Glutamatergic neuron (in vitro differentiated cells): ENCODE results near the gene BTBD9. TPM values are rescaled to one million over a fixed set of nuclear protein-coding genes. Genes with fewer than 3 reads are reported as not detected.

ENCODE experiments used
- DNase-seq: peaks from one replicate; pipeline ENCODE4 v3.0.0; 2022
- H3K27ac Mint-ChIP-seq: one replicate; pipeline ENCODE4 v1.8.0; 2020; ENCODE audit warnings: mild to moderate bottlenecking, mixed read lengths, inconsistent platforms; ENCODE audit not compliant: unreplicated experiment
- H3K27me3 Mint-ChIP-seq: one replicate; pipeline ENCODE4 v1.8.0; 2020; ENCODE audit warnings: mild to moderate bottlenecking, moderate library complexity, mixed read lengths, inconsistent platforms; ENCODE audit not compliant: unreplicated experiment
- H3K36me3 Mint-ChIP-seq: one replicate; pipeline ENCODE4 v1.8.0; 2020; ENCODE audit warnings: mild to moderate bottlenecking, mixed read lengths, inconsistent platforms; ENCODE audit not compliant: unreplicated experiment
- H3K4me1 Mint-ChIP-seq: one replicate; pipeline ENCODE4 v1.8.0; 2020; ENCODE audit warnings: mild to moderate bottlenecking, low read depth, mixed read lengths, inconsistent platforms; ENCODE audit not compliant: unreplicated experiment
- H3K4me3 Mint-ChIP-seq: one replicate; pipeline ENCODE4 v1.8.0; 2020; ENCODE audit warnings: mild to moderate bottlenecking, mixed read lengths, inconsistent platforms; ENCODE audit not compliant: unreplicated experiment
- H3K9me3 Mint-ChIP-seq: one replicate; pipeline ENCODE4 v1.8.0; 2020; ENCODE audit warnings: mild to moderate bottlenecking, moderate library complexity, mixed read lengths, inconsistent platforms; ENCODE audit not compliant: unreplicated experiment
- total RNA-seq: library from RNA; stranded (reverse); fragmentation: NEBNext Ultra II Directional; extraction: Animal tissue kit (Norgen Biotek cat#: 25700); gene quantifications from one replicate; pipeline ENCODE4 v1.2.1, GENCODE V29; 2021; ENCODE audit not compliant: unreplicated experiment
- TF ChIP-seq, protein P1 (sequence below): fragments of 200-600 bp; sonication (generic); IDR thresholded peaks from one replicate; pipeline ENCODE4 v1.5.0; 2021; ENCODE audit not compliant: partially characterized antibody, unreplicated experiment

Gene BTBD9
- total RNA-seq, 1 donor from 2014 or later, result 18.8 TPM

DNA sequence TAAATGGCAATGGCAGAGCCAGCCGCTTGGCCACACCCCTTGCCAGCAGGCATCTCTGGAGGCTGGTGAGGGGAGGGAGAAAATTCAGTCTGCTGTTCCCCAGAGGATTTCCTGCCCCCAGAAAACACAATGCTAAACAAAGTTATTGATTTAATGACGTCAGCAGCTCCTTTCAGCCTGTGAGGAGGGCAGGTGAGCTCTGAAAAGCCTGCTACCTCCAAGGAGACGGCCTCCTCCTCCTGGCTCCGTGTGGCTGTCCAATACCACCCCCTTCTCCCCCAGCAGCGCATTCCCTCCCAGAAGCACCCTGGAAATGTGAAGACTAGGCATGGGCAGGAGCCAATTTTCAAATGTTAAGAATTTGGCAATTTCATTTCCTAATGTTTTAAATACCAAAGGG, 427.1 kb downstream of the BTBD9 start:
- Mint-ChIP-seq H3K27me3 (peaks cover 10% of the 10 kb centered on the region), H3K4me1 (peaks cover 67% of the 10 kb centered on the region), H3K9me3 (peaks cover 7% of the 10 kb centered on the region), H3K4me3 (peak overlapping the region; percentile 35), H3K27ac (peak overlapping the region; percentile 90), H3K36me3 (no peaks in the 10 kb centered on the region)
- TF ChIP-seq, protein P1, sequence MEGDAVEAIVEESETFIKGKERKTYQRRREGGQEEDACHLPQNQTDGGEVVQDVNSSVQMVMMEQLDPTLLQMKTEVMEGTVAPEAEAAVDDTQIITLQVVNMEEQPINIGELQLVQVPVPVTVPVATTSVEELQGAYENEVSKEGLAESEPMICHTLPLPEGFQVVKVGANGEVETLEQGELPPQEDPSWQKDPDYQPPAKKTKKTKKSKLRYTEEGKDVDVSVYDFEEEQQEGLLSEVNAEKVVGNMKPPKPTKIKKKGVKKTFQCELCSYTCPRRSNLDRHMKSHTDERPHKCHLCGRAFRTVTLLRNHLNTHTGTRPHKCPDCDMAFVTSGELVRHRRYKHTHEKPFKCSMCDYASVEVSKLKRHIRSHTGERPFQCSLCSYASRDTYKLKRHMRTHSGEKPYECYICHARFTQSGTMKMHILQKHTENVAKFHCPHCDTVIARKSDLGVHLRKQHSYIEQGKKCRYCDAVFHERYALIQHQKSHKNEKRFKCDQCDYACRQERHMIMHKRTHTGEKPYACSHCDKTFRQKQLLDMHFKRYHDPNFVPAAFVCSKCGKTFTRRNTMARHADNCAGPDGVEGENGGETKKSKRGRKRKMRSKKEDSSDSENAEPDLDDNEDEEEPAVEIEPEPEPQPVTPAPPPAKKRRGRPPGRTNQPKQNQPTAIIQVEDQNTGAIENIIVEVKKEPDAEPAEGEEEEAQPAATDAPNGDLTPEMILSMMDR, result no peak
- DNase-seq, result peak; percentile 47

DNA sequence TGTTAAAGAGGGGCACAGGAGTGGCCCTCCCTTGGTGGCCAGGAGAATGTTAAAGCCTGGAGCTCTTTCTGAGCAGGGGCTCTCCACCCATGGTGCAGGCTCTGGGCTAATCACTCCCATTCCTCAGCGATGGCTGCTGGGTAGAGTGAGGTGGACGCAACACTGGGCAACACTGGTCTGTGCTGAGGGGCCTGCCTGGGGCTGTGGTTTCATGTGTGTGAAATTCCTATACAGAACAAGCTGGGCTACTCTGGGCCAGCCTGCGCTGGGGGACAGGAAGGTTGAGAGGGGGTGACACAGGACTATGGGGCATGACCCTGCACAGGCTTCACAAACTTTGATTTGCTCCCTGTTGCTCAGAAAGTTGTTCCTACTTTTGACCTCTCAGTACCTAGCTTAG, 427.6 kb downstream of the BTBD9 start:
- no peaks in the 10 kb centered on the region for H3K36me3 Mint-ChIP-seq
- peaks cover 69% of the 10 kb centered on the region for H3K4me1 Mint-ChIP-seq
- peaks cover 10% of the 10 kb centered on the region for H3K27me3 Mint-ChIP-seq
- peaks cover 9% of the 10 kb centered on the region for H3K9me3 Mint-ChIP-seq
- no peak for DNase-seq
- TF ChIP-seq, protein P1, result no peak
- H3K4me3 Mint-ChIP-seq, result peak overlapping the region; percentile 35
- H3K27ac Mint-ChIP-seq, result peak overlapping the region; percentile 90

DNA sequence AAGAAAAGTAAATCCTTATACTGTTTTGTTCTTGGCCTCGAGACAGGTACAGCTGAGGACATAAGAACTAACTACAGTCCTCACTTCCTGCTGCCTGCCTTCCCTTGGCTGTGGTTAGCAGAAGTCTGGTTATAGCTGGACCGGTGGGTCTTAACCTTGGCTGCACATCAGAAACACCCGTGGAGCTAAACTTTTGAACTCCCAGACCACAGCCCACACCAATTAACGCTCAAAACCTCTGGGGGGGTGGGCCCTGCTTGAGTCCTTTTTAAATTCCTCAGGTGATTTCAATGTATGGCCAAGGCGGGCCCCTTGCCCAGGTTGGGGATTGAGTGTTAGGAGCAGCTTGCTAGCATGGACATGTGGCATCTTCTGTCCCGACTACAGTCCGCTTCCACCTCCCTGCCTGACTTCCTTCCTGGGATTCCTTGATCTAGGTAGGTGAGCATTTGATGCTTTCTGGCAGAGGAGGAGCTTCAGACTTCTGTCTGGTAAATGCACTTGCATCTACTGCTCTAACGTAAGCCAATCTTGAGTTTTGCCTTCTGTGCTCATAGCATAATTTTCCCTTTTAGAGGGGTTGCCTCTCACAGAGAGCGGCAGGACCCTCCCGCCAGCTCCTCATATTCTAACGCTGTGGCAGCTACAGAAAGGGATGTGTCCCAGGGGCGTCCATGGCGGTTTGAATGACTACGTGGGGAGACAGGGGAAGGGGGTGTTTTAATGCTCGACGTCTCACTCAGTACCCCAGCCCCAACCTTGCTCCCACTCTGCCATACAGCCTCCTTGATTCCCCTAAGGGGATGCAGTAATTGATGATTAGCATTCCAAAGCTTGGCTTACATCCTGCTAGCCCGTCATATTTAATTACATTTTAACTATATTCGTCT, 430.1 kb downstream of the BTBD9 start:
- peaks cover 4% of the 10 kb centered on the region for H3K36me3 Mint-ChIP-seq
- H3K4me1 Mint-ChIP-seq, result peaks cover 55% of the 10 kb centered on the region
- H3K9me3 Mint-ChIP-seq, result peaks cover 9% of the 10 kb centered on the region
- TF ChIP-seq, protein P1, result no peak
- H3K4me3 Mint-ChIP-seq, result peak overlapping the region; percentile 48
- peak; percentile 36 for DNase-seq
- peaks cover 4% of the 10 kb centered on the region for H3K27me3 Mint-ChIP-seq
- H3K27ac Mint-ChIP-seq, result peak overlapping the region; percentile 67

DNA sequence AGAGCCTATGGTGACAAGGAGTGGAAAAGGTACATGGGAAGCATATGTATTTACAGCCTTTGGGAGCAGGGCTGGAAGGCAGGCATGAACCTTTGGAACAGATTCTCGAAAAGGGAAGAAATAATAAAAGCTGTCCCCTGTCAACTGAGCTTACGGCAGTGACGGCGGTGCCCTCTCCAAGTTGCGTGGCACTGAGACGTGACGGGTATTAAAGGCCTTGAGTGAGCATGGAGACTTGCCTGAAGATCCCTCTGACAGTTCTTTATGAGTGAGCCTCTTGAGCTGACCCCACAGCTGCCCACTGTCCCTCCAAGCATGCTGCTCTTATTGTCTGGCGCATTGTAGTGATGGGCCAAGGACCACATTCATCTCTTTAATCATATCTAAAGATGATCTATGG, 431.7 kb downstream of the BTBD9 start:
- TF ChIP-seq, protein P1, result no peak
- peaks cover 9% of the 10 kb centered on the region for H3K9me3 Mint-ChIP-seq
- DNase-seq, result no peak
- peaks cover 44% of the 10 kb centered on the region for H3K4me1 Mint-ChIP-seq
- H3K27ac Mint-ChIP-seq, result no peak overlapping the region
- H3K36me3 Mint-ChIP-seq, result peaks cover 4% of the 10 kb centered on the region
- H3K27me3 Mint-ChIP-seq, result peaks cover 4% of the 10 kb centered on the region
- H3K4me3 Mint-ChIP-seq, result no peak overlapping the region

DNA sequence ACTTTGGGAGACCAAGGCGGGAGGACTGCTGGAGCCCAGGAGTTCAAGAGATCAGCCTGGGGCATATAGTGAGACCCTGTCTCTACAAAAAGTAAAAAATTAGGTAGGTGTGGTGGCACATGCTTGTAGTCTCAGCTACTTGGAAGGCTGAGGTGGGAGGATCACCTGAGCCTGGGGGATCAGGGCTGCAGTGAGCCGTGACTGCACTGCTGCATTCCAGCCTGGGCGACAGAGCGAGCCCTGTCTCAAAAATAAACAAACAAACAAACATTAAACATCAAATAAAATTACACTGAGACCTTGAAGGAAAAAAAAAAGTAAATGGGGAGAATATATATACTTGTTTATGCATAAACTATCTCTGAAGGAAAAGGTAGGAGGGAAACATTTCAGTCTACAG, 432.4 kb downstream of the BTBD9 start:
- H3K4me1 Mint-ChIP-seq, result peaks cover 38% of the 10 kb centered on the region

More for the DNA sequence above, 432.4 kb downstream of the BTBD9 start:
- no peak for DNase-seq
- Mint-ChIP-seq H3K27ac (no peak overlapping the region), H3K4me3 (no peak overlapping the region), H3K9me3 (peaks cover 9% of the 10 kb centered on the region), H3K36me3 (peaks cover 4% of the 10 kb centered on the region), H3K27me3 (peaks cover under 1% of the 10 kb centered on the region)
- TF ChIP-seq, protein P1, result no peak
